GM19463 (cell line): ENCODE data around the gene CD300A.
A peak's percentile ranks its signal among the peaks of the same experiment; 100 is the strongest.

ENCODE experiments used
- ATAC-seq: cut with Tn5 transposase; IDR thresholded peaks from one replicate; pipeline ENCODE4 v1.9.1; 2021; ENCODE audit warnings: mild to moderate bottlenecking, moderate library complexity; ENCODE audit not compliant: unreplicated experiment

The CD300A gene

DNA sequence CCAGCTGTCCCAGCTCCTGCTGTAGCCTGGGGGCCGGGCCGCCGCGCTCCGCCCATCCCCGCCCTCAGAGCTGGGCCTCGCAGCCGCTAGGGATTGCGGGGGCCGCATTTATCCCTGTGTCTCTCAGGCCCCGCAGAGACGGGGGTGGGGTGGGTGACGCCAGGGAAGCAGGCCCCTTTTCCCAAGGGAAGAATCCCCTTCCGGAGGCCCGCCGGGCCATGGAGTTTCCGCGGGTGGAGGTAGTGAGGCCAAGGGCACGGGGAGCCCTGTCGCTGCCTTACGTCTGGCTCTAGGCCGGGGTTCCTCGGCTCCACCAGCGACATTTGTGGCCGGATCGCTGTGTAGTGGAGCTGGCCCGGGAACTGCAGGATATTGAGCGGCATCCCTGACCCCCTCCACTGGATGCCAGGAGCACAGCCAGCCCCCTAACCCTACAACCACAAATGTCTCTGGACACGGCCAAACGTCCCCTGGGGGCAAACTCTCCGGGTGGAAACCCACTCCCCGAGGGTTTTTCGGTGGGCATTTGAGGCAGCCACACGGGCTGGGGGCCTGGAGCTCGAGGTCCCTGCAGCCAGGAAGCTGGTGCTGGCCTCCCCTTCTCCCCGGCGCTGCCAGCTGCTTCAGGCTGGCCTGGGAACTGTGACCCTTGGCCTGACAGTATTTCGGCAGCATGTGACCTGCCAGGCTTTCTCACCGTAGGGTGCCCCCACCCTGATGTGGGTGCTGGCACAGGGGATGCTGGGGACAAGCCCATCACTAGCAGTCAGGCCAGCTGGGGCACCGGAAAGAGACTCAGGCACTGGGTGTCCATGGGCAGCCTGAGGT lies 12.0 kb upstream of the CD300A start:
- peak; percentile 92 for ATAC-seq

DNA sequence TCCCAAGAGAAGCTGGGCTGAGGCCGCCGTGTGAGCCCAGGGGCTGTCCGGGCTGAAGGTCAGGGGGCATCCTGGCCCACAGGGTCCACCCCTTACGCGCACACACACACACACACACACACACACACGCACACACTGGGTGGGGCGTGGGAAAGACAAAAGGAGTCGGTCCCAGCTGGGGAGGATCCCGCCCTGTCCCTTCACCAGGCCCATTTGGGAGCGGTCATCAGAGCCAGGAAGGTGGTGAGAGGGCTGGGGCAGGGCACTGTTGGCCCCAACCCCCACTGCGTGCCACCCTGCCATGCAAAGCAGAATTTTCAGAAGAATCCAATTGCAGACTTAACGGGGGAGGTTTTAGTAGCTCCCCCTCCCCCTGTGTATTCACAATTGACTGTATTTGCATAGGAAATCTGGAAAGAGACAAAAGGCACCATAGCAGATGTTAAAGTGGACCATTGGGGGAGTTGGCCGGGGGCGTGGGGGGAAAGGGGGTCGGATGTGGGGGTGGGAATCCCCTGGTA lies 11.3 kb upstream of the CD300A start:
- no peak for ATAC-seq

DNA sequence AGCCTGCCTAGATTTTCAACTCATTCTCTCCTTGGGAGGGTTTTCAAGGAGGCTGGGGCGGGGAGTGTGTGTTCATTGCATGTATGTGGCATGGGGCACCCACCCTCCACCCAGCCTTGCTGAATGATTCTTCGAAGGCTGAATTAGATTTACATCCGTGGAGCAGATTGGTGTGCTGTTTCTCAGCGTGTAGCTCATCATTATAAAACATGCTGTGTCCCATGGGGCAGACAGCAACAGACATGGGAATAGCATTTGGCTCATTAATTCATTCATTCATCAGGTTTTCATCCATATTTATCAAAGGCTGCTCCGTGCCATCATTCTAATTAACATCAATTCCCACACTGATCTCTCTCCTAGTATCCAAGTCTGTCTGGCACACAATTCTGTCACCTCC lies 10.6 kb upstream of the CD300A start:
- no peak for ATAC-seq

DNA sequence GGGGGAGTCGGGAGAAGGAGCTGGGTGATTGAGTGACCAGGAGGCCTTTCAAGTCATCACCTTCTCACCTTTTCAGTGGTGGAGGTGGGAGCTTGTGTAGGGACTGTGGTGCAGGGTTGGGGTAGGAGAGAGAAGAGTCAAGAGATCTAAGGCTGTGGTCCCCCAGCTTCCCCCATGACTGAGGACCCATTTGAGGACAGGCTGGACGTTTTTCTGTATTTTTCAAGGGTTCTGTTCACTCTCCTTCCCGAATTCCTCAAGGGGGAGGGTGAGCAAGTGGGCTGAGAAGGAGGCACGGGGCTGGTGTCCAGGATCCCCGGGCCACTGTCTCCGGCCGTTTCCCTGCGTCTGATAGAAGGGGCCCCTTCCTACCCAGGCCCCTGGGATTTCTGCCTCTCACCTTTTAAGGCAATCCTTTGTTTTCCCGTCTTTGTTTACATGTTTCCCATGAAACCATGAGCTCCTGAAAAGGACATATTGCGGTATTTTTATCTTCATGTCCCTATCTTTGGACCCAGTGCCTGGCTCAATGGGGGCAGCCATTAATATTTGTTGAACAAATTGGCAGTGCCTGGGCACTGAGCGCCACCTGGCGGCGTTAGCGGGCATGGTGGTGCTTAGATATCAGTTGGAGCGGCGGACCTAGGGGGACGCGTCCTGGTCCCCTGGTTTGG lies 9.2 kb upstream of the CD300A start:
- no peak for ATAC-seq

DNA sequence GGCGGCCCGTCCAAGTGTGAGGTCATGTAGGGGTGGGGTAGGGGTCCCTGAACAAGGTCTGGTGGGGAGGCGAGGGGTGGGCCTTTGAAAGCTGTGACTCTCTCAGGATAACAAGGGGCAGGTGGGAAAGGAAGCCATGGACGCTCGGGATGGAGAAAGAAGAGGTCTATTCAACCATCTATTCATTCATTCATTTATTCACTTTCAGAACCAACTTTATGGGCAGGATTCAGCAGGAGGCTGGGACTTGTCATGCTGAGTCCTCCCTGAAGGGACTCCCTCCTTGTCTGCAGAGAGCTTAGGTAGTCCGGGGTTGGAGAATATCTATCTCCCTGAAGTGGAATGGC lies 8.6 kb upstream of the CD300A start:
- no peak for ATAC-seq

DNA sequence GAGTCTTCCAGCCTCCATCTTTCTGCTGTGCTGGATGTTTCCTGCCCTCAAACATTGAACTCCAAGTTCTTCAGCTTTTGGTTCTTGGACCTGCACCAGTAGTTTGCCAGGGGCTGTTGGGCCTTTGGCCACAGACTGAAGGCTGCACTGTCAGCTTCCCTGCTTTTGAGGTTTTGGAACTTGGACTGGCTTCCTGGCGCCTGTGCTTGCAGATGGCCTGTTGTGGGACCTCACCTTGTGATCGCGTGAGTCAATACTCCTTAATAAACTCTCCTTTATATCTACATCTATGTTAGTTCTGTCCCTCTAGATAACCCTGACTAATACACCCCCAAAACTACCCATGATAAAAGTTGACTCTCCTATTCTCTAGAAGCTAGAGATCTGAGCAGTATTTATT lies 7.6 kb upstream of the CD300A start:
- ATAC-seq: no peak

DNA sequence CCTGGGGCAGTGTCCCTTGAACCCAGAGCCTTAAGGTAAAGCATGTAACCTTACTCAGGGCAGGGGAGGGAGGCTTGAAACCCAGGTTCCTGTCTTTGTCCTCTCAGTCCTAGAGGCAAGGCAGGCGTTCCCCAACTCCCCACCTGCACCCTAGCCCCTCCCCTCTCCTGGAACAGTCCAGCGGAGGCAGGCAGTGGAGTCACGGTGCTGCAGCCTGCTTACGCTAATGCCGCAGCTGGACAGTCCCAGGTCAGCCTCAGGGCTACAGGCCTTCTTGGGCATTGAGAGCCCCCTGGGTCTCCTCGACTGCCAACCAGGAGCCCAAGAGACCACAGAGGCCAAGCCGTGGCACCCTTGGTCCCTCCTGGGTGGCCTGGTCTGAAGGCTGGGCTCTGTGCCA lies 6.8 kb upstream of the CD300A start:
- no peak for ATAC-seq

DNA sequence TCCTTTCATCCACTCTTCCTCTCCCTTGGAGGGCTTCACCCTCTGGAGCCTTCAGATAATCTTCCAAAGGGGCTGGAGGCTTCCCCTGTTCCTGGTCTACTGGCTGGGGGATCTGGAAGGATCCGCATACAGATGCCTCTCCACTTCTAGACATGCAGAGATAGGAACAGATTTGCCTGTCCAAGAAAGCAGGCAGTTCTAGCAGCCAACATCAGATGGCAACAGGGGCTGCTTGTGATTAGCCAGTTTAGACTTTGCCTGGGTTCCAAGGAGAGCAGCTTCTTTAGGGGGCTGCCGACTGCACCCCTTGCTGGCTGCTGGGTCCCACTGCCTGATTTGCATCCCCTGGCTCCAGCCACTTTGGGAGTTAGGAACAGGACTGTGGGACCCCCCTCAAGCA lies 6.2 kb upstream of the CD300A start:
- ATAC-seq: no peak

DNA sequence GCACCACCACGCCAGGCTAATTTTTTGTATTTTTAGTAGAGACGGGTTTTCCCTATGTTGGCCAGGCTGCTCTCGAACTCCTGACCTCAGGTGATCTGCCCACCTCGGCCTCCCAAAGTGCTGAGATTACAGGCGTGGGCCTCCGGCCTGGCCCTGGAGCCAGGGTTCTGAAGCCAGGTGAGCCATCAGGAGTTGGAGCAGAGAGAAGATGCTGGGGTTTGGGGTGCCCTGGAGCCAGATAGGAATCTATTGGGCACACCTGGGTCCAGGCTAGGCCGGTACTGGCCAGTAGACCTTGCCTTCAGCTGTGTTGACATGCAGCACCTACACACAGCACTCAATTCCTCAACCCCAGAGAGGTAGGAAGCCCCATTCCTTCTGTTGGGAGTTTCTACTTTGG lies 5.4 kb upstream of the CD300A start:
- ATAC-seq: no peak

DNA sequence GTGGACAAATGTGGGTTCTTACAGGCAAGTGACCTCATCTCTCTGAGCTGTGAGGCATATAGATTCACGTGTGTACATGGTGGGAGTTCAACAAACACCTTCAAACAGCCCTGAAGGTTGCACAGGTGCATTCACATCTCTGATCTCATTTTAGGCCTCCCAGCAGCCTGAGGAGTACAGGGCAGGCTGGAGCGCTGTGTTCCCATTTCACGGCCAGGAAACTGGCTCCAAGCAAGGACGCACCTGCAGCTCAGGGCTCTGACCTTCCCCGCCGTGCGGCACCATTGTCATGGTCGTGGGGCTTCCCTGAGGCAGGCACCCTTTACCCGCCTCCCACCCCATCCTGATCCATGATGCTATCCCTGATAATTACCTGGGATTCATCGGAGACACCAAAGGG lies 4.8 kb upstream of the CD300A start:
- no peak for ATAC-seq

DNA sequence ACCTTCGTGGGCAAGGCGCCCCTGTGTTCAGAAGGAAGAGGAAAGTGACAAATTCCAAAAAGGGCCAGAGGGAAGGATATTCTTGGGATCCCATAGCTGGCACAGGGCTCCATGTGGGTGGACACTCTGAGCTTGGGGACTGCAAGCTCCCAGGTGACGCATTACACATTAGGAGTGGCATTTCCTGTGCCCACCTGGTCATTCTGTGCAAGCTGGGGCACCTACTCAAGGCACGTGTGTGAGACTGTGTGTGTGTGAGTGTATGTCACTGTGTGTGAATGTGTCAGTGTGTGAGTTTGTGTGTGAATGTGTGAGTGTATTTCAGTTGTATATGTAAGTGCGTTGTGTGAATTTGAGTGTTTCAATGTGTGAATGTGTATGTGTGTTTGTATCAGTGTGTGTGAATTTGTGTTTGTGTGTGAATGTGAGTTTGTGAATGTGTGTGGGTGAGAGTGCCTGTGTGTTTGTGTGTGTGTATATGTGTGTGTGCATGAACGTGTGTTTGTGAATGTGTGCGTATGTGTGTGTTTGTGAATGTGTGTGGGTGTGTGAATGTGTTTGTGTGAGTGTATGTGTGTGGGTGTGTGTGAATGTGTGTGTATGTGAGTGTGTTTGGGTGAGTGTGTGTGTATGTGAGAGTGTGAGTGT lies 1.6 kb upstream of the CD300A start:
- ATAC-seq: no peak

DNA sequence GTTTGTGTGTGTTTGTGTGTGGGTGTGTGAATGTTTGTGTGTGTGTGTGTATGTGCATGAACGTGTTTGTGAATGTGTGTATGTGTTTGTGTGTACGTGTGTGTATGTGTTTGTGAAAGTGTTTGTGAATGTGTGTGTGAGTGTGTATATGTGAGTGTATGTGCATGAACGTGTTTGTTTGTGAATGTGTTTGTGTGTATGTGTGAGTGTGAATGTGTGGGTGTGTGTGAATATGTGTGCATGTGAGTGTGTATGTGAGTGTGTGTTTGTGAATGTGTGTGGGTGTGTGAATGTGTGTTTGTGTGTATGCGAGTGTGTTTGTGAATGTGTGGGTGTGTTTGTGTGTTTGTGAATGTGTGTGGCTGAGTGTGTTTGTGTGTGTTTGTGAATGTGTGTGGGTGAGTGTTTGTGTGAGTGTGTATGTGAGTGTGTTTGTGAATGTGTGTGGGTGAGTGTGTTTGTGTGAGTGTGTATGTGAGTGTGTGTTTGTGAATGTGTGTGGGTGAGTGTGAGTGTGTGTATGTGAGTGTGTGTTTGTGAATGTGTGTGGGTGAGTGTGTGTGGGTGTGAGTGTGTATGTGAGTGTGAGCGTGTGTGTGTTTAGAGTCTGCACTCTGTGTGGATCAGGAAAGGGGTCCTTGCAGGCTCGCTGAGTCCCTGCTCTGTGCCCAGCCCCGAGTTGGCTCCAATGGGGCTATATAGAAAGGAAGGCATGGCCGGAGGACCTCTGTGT lies 890 bp upstream of the CD300A start:
- no peak for ATAC-seq

DNA sequence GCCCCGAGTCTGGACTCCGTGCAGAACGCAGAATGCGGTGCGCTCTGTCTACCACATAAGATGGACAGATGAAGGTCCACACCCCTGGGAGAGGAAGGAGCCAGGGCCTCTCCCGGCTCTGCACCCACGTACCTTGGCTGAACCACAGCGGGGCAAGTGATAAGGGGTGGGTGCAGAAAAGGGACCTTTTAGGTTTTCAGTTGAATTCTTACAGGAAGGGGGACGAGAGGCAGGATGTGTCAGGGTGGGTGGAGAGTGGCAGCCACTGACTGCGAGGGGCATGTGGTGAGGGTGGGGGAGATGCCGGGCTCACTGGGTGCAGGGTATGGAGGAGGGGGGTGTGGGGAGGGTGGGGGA lies 372 bp downstream of the CD300A start:
- peak; percentile 3 for ATAC-seq

DNA sequence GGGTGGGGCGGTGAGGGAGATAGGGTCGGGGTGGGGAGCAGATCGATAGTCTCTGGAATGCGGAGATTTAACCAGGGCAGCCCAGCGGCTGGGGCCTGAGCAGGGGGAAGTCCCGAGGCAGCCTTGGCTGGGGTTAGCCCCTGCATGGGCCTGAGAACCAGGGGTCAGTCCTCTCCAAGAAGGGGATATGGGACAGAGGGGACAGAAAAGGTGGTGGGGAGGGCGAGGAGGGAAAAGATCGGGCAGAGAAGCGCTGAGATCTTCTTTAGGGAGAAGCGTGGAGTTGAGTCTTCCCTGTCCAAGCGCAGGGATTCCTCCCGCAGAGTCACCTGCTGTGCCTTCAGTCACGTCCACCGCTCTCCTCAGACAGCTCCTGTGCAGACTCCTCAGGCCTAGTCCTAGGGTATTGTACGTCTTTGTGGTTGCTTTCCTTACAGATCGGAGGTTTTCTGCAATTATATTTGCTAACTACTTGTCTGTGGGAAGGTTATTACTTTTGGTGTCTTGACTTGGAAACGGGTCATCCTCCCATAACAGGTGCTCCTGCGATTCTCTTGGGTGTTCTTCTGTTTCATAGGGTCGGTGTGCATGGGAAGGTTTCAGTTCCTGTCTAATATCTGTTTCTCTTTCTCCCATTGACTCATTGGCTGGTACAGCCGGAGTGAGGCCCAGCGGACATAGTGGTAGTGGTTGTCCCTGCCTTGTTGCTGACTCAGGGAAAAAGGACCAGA lies 952 bp downstream of the CD300A start:
- peak; percentile 61 for ATAC-seq

DNA sequence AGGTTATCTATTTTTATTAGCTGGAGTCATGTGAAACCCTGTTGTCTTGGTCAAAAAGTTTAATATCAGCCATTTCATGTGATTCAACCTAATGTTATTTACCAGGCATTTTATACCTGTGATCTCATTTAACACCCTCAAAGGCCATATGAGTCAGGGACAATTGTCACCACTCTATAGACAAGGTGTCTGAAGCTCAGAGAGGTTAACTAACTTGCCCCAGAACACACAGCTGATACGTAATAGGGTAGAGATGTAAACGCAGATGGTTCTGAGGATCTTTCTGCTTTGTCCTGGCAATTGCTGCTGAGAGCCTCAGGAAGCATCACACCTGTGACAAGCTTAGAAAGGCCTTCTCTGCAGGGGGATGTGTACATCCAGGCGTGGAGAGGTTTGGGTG lies 4.9 kb downstream of the CD300A start:
- no peak for ATAC-seq

DNA sequence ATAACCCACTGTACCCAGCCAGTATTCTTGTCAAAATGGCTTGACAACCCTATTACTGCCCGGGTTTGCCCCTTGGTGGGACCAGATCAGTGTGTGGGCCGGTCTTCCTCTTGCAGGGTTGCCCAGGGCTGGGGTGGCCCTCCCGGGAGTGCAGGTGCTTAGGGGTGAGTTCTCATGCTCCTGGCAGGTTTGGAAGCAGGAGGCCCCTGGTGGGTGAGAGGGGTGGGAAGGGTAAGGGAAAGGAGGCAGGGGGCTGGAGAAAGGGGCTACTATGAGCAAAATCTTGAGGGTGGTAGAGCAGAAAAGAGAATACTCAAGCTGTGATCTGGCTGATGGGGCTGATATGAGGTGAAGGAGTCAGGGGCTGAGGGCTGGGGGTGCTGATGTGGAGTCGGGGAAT lies 6.5 kb downstream of the CD300A start:
- no peak for ATAC-seq

DNA sequence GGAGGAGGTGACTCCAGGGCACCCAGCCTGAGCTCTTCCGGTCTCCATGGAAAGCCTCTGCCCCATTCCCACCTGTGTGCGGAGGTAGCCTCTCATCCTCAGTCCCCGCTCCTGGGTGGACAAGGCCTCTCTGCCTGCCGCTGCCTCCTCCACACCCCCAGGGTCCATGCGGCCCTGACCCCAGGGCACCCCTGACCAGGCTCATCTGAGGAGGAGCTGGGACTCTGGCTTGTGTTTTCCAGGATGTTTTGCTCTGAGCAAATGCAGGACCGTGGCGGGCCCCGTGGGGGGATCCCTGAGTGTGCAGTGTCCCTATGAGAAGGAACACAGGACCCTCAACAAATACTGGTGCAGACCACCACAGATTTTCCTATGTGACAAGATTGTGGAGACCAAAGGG lies 6.9 kb downstream of the CD300A start:
- ATAC-seq: no peak

DNA sequence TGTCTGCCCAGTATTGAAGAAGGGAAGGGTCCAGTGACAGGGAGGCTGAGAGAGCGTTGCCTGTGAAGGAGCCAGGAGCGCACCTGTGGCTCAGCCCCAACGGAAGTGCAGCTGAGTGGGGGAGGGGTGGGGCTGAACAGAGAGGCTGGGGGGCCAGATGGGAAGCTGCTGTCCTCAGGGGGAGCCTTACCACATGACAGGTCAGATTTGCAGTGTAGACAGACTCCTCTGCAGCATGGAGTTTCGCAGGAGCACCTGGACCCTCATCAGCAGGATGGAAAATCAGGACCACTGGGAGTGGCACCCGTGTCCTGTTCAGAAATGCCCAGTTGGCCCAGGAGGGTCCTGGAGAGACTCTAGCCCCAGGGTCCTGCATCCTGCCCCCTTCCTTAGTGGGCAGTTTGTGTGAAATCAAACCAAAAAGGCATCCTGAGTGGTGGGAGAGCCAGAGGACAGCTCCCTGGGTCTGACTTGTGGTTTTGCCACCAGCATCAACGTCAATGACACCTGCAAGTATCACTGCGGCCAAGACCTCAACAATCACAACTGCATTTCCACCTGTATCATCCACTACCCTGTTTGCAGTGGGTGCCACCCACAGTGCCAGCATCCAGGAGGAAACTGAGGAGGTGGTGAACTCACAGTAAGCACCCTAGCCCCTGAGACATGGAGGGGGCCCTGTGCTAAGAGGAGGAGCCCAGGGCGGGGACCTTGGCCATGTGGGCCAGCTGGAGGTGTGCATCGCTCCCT lies 7.8 kb downstream of the CD300A start:
- ATAC-seq: no peak

DNA sequence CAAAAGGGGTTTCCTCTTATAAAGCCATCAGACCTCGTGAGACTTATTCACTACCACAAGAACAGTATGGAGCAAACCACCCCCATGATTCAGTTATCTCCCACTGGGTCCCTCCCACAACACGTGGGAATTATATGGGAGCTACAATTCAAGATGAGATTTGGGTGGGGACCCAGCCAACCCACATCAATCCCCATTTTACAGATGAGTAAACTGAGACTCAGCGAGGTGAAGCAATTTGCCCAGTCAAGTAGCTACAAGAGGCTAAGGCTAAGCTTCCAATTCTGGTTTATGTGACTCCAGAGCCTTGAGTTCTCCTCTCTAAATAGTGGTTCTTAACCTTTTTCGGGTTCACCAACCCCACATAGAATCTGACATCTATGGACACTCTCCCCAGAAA lies 8.8 kb downstream of the CD300A start:
- ATAC-seq: no peak

DNA sequence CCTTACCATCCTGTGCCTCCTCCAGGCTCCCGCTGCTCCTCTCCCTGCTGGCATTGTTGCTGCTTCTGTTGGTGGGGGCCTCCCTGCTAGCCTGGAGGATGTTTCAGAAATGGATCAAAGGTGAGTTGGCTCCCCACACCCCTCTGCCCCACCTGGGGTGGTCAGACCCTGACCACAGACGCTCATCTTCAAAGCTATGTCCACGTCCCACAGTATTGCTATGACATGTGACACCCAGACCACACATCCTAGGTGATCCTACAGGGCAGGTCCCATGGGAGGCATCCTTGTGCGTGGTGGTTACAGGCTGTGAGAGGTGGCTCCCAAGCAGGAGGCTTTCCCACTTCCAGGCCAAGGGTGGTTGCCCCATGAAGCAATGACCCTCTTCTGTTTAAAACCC lies 11.0 kb downstream of the CD300A start:
- no peak for ATAC-seq
